ENCODE results near the gene NFE2L3.
"Not testable (repeated sequence)": the region's sequence is repeated elsewhere in the genome, so short reads cannot be mapped to it uniquely, and the experiment has no call there.

The NFE2L3 gene

GRCh38 chr7:26167303-26167934 lies 15.4 kb downstream of the NFE2L3 start:
- DNase-seq (ENCODE audit: low spot score) = no peak

- DNase-seq (ENCODE audit: low spot score) = no peak
Observed at GRCh38 chr7:26168458-26169023, 16.5 kb downstream of the NFE2L3 start.

- DNase-seq (ENCODE audit: low spot score) = no peak
Observed at GRCh38 chr7:26169271-26169670, 17.3 kb downstream of the NFE2L3 start.

GRCh38 chr7:26170663-26171062 lies 18.7 kb downstream of the NFE2L3 start:
- no peak for DNase-seq (ENCODE audit: low spot score)

GRCh38 chr7:26171601-26172000 lies 19.6 kb downstream of the NFE2L3 start:
- no peak for DNase-seq (ENCODE audit: low spot score)

- DNase-seq (ENCODE audit: low spot score) = no peak
Observed at GRCh38 chr7:26172048-26172447, 20.1 kb downstream of the NFE2L3 start.

- not testable (repeated sequence) for DNase-seq (ENCODE audit: low spot score)
Observed at GRCh38 chr7:26175903-26176302, 23.9 kb downstream of the NFE2L3 start.

GRCh38 chr7:26176696-26177095 lies 24.7 kb downstream of the NFE2L3 start:
- not testable (repeated sequence) for DNase-seq (ENCODE audit: low spot score)

GRCh38 chr7:26177269-26177668 lies 25.3 kb downstream of the NFE2L3 start:
- not testable (repeated sequence) for DNase-seq (ENCODE audit: low spot score)

GRCh38 chr7:26178272-26178960 lies 26.4 kb downstream of the NFE2L3 start:
- DNase-seq (ENCODE audit: low spot score) = no peak

- no peak for DNase-seq (ENCODE audit: low spot score)
Observed at GRCh38 chr7:26179422-26179821, 27.4 kb downstream of the NFE2L3 start.

GRCh38 chr7:26179826-26180497 lies 28.0 kb downstream of the NFE2L3 start:
- no peak for DNase-seq (ENCODE audit: low spot score)

GRCh38 chr7:26180792-26181198 lies 28.8 kb downstream of the NFE2L3 start:
- DNase-seq (ENCODE audit: low spot score) = no peak

GRCh38 chr7:26181474-26182227 lies 29.7 kb downstream of the NFE2L3 start:
- no peak for DNase-seq (ENCODE audit: low spot score)

- DNase-seq (ENCODE audit: low spot score) = no peak
Observed at GRCh38 chr7:26182283-26182682, 30.3 kb downstream of the NFE2L3 start.

GRCh38 chr7:26182706-26183105 lies 30.7 kb downstream of the NFE2L3 start:
- no peak for DNase-seq (ENCODE audit: low spot score)

GRCh38 chr7:26183545-26184280 lies 31.7 kb downstream of the NFE2L3 start:
- DNase-seq (ENCODE audit: low spot score) = no peak

GRCh38 chr7:26184281-26185101 lies 32.5 kb downstream of the NFE2L3 start:
- not testable (repeated sequence) for DNase-seq (ENCODE audit: low spot score)

- no peak for DNase-seq (ENCODE audit: low spot score)
Observed at GRCh38 chr7:26185131-26185843, 33.3 kb downstream of the NFE2L3 start.

- no peak for DNase-seq (ENCODE audit: low spot score)
Observed at GRCh38 chr7:26185844-26186180, 33.8 kb downstream of the NFE2L3 start.

All from activated CD4-positive, alpha-beta T cell treated with anti-CD3 and anti-CD28 coated beads, Interleukin-2, Interleukin-4, amounts not matched to agents 100 ng/mL and 50 ng/mL, durations not matched to agents 16 hours and 8 hours (primary cell).